Activated T-helper 9 cell treated with anti-CD3 and anti-CD28 coated beads, Interleukin-2, amount 50 U/mL, for 16 hours (primary cell): ENCODE measurements around the gene CRACDL.

Experiments used
- DNase-seq: peaks from one replicate; pipeline ENCODE4 v3.0.0-alpha.2; 2020; ENCODE audit warnings: low read depth

Gene CRACDL

DNA sequence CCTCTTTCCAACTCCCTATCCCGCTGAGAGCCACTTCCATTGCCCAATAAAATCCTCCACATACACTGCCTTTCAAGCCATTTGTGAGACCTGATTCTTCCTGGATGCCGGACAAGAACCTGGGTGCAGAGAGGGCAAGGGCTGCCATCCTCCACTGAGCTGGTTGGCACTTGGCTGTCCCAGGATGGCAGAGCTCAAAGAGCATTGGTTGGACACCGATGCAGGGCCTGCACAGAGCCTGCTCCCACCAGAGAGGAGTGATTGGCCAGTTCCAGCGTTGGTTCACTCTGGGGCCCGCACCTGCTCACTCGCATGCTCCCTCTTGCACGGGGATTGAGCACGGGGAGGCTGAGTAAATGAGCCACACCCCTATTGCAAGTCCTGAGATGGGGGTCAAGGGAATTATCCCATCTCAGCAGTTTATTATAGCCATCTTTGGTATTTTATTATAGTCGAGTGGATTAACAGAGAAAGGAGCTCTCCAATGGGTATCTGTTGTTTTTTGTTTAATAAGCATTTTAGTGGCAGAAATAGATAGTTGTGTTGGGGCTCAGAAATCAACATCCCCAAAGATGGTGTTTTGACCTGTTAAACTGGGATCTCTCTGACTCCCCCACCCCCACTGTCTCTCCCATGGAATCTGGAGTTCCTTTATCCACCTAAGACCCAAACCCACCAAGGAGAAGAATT lies 185.3 kb downstream of the CRACDL start:
- no peak for DNase-seq

DNA sequence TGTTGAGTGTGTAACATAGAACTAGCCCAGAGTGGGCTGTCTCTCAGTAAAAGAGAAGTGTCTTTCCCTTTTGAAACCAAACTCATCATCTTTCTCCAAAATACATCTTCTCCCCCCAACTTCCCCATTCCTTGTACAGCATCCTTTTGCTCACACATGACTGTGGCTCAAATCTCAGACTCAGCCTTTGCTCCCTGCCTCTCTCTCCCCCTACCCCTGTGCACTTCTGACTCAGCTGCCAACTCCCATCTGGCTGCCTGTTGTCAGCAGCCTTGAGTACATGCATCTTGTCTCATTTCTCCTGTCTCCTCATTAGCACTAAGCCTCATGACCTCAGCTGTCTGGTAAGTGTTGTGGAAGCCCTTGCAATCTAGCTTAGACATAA lies 187.0 kb downstream of the CRACDL start:
- DNase-seq, result no peak

DNA sequence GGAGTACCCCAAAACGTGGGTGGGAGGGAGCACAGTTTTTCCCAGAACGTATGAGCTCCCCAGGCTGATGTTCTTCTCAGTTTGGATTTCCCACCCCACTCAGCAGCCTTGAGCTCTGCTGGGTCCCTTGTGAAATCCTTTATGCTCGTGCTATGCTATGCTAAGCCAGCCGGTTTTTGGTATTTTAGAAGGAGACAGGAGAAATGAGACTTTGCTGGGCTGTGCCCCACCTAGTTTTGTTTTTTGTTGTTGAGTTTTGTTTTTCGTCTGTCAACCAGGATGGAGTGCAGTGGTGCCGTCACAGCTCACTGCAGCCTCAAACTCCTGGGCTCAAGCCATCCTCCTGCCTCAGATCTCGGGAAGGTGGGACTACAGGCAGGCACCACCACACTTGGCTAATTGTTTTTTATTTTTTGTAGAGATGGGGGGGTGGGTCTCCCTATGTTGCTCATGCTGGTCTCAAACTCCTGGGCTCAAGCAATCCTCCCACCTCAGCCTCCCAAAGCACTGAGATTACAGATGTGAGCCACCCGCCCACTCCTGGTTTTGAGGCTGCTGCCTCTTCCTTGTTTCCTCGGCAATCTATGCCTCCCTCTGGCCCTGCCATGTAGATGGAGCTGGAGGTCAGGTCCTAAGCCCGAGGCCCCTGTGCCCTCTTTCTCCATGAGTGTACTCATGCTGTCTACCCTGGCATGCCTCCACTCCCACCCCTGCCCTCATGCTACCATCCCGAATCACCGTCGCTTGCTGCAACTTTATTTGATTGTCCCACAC lies 187.5 kb downstream of the CRACDL start:
- DNase-seq, result no peak

DNA sequence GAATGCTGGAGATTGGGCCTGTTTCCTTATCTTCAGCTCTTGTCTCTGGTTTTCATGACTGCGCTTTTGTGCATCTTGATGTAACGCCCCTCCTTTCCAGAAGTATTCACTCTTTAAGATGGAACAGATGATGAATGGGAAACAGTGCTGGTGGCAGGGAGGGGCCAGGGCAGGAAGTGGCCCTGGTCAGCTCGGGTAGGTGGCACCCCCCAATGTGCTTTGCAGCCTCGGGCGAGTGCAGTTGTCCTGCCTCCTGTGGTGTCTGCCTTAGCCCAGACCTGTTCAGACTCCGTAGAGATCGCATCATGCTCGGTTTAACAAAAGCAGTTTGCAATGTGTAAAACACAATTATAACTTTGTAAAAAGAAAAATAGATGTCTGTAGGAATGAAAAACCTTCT lies 188.1 kb downstream of the CRACDL start:
- no peak for DNase-seq

DNA sequence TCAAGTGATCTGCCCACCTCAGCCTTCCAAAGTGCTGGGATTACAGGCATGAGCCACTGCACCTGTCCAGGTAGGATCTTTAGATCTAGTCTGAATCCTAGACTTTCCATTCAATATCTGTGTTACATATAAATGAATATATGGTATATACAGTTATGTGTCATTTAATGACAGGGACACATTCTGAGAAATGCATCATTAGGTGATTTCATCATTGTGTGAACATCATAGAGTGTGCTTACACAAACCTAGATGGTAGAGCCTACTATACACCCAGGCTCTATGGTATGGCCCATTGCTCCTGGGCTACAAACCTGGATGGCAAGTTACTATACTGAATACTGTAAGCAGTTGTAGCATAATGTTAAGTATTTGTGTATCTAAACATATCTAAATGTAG lies 189.6 kb downstream of the CRACDL start:
- no peak for DNase-seq

DNA sequence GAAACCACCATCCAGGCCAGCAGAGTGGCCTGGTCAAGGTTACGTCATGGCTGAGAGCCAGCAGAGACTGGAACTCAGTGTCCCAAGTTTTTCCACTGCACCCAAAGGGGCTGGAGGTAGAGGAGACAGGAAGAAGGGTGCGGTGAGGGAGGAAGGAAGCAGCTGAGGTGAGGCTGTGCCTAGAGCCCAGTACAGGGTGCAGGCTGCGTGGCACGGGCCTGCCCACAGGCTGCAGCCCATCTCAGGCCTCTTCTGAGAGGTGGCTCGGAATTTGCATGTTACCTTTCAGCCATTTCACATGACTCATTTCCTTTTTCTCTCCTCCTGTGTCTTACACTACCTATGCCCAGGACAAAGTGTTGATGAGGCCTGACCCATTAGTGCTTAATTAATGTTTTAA lies 191.4 kb downstream of the CRACDL start:
- DNase-seq, result no peak
